D341Med (cell line): ENCODE measurements around the gene PDE9A.
A peak's percentile ranks its signal among the peaks of the same experiment; 100 is the strongest.

Experiments
- DNase-seq: peaks from one replicate; pipeline ENCODE4 v3.0.0; 2012; ENCODE audit warnings: low spot score

Gene PDE9A

GRCh38 chr21:42657676-42658319 lies 4.4 kb downstream of the PDE9A start:
- no peak for DNase-seq

DNA sequence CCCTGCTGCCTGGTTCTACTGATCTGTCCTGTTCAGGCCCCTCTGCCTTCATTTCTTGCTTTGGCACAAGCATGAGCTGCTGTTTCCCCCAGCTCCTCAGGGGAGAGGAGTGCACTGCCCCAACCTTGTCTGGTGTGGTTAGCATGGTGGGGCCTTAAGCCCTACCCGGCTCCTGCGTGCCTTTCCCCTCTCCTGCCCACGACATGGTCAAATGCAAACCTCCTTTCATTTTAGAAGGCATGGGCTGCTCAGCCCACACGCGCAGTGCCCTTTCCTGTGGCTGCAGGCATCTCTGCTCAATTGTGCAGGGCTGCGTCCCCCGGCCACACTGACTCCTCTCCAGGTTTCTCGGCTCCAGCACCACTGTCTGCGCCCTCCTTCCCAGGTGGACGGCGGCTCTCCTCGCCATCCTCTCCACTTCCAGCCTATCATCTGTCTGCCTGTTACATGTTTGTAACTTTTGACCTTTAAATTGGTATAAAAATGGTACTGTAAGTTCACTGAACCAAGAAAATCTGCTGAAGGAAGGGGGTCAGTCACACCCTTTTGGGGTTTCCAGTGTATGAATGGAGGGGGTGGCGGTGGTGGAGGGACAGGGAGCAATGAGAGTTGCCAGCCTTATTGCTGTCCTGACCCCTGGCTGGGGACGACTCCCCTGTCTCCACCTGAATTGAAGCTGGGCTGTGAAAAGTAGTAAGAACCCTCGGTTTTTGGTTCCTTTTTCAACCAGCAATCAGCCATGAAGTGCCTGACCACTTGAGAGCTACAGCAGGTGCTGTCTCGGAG lies 5.1 kb downstream of the PDE9A start:
- DNase-seq, result no peak

DNA sequence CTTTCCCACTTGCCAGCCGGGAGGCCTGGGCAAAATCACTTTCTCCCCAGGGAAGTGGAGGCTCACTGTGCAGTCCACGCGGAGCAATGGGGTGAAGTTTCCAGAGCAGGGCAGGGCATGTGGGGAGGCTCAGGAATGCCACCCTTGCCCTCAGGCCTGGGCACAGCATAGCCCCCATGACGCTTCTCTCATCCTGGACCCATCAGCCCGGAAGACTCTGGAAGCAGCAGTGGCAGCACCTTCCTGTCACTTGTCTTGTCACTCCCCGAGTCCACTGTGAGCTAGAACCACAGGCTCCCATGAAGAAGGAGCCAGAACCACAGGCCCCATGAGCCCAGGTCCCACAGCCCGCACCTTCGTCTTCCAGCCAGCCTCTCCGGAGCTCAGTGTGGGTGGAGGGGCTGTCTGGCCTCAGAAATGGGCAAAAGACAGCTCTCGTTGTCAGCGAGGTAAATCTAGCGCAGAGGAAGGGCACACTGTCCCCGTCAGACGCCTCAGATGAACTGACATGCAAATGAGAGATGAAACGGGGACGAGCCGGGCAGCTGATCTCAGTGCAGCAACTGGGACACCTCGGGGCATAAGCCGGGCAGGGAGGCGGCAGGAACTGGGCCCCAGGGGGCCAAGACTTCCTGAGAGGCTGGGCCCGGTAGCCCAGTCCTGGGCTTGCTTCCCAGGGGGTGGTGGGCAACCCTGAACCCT lies 6.1 kb downstream of the PDE9A start:
- DNase-seq, result no peak

GRCh38 chr21:42660118-42660470 lies 6.7 kb downstream of the PDE9A start:
- no peak for DNase-seq

DNA sequence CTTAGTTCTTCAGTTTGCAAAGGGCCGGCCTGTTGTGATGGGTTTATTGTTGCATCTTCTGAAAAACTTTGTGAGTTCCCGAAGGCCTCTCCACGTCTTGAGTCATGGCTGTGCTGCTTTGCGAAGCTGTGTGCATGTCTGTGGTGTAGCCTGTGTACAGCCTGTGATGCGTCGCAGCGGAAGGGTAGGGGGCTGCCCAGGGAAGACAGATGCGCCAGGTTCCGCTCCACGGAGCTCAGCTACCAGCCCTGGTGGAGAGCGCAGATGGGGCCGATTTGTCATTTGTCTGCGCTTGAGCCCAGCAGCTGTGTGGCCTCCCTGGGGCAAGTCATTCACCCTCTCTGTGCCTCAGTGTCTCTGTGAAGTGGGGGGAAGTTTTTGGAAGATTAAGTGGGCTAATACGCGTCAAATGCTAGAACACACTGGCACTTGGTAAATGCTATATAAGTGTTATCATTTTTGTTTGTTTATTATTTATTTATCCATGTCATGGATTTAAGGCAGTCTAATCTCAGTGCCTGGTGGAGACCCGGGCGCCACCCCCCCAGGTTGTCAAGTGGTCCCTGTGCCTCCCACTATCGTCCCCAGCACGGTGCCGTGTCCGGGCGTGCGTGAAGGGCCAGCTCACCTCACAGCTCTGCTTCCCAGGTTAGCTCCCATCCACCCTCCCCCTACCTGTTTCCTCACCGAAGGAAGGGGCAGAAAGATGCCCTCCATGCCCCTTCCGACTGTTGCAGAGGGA lies 8.4 kb downstream of the PDE9A start:
- peak; percentile 84 for DNase-seq

DNA sequence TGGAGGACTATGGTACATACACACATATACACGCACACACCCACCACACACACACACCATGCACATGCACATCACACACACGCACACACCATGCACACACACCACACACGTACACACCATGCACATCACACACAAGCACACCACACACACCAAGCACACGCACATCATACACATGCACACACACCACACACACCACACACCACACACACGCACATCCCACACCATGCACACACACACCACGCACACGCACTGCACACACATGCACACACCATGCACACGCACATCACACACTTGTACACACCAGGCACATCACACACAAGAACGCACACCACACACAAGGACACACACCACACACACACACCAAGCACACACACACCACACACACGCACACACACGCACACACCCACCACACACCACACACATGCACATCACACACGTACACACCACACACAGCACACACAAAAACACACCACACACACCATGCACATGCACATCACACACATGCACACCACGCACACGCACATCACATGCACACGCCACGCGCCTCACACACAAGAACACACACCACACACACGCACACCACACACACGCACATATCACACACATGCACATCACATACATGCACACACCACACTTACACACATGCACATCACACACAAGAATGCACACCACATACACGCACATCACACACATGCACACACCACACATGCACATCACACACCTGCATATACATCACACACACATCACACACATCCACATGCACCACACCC lies 9.2 kb downstream of the PDE9A start:
- no peak for DNase-seq

GRCh38 chr21:42663200-42663750 lies 9.9 kb downstream of the PDE9A start:
- no peak for DNase-seq

DNA sequence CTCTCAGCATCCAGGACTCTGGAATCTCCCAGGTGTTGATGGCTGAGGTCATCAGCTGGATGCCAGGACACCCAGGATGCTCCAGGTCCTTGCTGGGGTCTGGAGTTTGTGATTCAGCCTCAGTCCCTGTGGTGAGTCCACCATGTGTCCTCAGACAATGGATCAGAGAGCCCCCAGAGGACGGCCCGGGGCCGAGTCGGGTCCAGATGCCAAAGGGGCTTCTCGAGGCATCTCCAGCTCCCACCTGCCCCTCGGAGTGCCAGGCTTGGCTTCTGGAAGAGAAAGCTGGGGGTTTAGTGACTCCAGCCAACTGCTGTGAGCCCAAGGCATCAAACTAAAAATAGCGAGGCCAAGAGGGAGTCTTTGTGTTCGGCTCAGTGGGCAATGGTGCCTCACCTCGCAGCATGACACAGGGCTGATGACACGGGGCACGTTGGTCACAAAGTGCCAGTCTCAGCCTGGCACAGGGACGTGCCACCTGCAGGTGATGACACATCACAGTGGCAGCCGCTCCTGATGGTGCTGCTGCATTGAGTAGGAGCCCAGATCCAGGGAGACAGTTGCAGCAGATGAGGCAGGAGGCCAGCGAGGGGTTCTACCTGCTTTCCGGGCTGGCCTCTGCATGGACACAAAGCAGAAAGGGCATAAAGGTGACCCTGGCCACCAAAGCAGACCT lies 10.6 kb downstream of the PDE9A start:
- DNase-seq, result no peak

GRCh38 chr21:42664614-42665013 lies 11.2 kb downstream of the PDE9A start:
- DNase-seq, result no peak

DNA sequence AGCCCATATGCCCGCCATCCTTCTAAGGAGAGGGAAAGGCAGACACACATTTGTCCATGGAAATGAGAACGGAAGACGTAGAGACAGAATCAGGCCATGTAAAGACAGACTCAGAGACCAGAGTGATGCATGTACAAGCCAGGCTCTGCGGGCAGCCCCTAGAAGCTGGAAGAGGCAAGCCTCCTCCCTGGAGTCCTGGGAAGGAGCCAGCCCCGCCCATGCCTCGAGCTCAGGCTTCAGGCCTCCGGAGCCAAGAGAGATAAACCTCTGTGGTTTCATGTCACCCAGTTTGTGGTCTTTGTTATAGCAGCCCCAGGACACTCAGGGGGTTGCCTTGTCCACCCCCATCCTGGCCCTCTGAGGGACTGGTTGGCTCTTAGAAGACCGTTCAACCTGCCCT lies 11.6 kb downstream of the PDE9A start:
- DNase-seq, result no peak

DNA sequence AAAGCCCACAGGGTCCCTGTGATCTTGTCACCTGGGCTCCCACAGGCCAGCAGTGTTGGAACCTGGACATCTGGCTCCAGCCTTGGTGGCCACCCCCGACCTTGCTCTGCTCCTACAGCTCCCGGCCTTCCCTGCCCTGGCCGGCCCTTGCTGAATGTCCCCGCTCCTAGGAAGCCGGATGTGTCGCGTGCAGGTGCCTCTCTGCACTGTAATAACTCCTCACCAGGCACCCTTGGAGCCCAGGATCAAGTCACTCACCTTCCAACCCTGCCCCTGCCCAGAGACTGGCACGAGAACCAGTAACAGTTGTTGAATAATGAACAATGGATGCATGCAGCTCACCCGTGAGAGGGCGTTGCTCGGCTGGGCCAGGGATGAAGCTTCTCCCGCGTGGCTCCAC lies 12.1 kb downstream of the PDE9A start:
- DNase-seq, result no peak

- peak; percentile 71 for DNase-seq
Observed at GRCh38 chr21:42666023-42666747, 12.8 kb downstream of the PDE9A start.

DNA sequence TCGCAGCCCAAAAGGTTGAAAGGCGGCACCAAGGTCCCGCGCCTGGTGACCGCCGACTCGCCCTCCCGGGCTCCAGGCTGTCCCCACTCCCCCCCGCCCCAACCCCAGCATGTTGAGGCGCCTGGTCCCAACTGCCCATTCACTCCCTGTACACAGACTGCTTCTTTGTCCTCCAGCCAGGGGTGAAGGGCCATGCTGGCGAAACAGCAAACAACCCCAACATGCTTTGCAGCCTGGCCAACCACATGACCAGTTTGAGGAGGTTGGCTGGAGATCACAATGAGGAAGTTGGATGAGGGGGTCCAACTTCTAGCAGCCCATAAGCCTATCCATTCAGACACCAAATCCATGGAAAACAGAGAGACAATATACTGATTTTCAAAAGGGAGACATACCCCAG lies 13.5 kb downstream of the PDE9A start:
- no peak for DNase-seq

DNA sequence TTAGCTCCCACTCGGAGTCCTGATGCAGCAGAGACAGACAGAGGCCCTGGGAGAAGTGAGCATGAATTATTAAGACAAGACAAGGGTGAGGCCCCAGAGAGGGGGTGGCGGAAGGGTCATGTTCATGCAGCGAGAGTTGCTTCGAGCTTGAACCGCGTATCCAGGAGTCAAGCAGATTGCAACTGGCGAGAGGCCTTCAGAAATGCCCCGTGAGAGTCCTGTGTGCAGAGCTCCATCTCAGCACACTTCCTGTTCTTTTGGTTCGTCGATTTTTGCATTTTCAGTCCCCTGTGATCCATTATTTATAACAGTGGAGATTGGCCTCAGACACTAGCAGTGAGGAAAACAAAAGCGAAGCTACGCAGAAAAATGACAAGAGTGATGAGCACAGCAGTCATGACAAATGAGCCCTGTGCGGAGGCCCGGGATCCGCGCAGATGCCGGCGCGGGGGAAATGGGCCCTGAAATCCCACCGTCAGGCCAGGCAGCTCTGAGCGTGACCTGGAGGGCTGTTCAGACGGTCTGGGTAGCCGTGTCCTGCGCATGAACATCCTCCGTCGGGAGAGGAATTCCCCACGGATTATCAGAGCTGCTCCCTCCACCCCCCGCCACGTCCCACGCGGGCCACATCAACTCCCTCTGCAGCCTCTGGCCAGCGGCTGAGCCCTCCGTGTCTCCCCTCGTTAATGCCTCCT lies 15.0 kb downstream of the PDE9A start:
- DNase-seq, result peak; percentile 66

DNA sequence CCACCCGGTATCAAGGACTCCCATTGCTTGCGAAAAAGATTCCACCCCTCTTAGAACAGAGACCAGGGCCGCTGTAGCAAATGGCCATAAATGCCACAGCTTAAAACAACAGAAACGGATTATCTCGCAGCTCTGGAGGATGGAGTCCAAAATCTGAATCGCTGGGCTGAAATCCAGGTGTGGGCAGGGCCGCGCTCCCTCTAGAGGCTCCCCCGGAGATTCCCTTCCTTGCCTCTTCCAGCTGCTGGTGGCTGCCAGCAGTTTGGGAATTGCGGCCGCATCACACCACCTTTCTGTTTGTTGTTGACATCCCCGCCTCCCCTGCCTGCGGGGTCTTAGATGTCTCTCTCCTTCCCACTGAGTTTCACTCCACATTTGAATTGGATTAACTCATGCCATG lies 15.6 kb downstream of the PDE9A start:
- DNase-seq, result peak; percentile 84

DNA sequence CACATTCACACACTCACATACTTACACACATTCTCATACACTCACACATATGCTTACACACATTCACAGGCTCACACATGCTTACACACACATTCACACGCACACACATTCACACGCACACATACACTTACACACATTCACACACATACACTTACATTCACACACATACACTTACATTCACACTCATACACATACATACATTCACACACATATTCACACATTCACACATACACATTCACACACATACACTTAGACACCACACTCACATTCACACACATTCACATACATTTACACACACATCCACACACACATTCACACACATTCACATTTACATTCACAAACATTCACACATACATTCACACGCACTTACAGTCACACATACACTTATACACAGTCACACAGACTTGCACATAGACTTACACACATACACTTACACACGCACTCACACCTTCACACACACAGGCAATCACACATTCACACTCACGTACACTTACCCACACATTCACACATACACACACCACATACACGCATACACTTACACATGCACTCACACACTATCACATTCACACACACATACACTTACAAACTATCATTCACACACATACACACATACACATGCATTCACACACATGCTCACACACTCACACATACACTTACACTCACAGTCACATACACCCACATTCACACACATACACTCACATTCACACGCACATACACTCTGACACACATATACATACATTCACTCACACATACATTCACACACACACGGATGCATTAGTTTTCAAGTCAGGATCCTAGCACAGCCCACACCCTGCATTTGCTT lies 16.8 kb downstream of the PDE9A start:
- DNase-seq, result no peak

- DNase-seq, result no peak
Observed at GRCh38 chr21:42670884-42671283, 17.5 kb downstream of the PDE9A start.

GRCh38 chr21:42671778-42672593 lies 18.6 kb downstream of the PDE9A start:
- DNase-seq, result no peak
